Smooth muscle cell (in vitro differentiated cells): ENCODE measurements around the gene LGALS3. TPM values are rescaled to one million over a fixed set of nuclear protein-coding genes. Genes with fewer than 3 reads are reported as not detected.

Source experiments
- DNase-seq: peaks from one replicate; lab custom pipeline; 2025; ENCODE audit not compliant: unreplicated experiment; lab: John Stamatoyannopoulos, UW
- H2AFZ ChIP-seq: fragments of 200-600 bp; sonication (generic); 2 replicates; pipeline ENCODE4 v1.6.0; 2016; ENCODE audit warnings: antibody characterized with exemption, low read depth, mild to moderate bottlenecking
- H3F3A ChIP-seq: fragments of 200-600 bp; sonication (generic); 2 replicates; pipeline ENCODE4 v1.6.0; 2017; ENCODE audit warnings: antibody characterized with exemption, low read depth
- H3K27ac ChIP-seq: fragments of 200-600 bp; sonication (generic); 2 replicates; pipeline ENCODE4 v1.5.1; 2016; ENCODE audit warnings: low read depth, mild to moderate bottlenecking
- H3K27me3 ChIP-seq: fragments of 200-600 bp; sonication (generic); 2 replicates; pipeline ENCODE4 v1.6.1; 2016; ENCODE audit warnings: low read depth, mild to moderate bottlenecking
- H3K36me3 ChIP-seq: fragments of 200-600 bp; sonication (generic); 2 replicates; pipeline ENCODE4 v1.5.1; 2016; ENCODE audit warnings: low read depth
- H3K4me1 ChIP-seq: fragments of 200-600 bp; sonication (generic); 2 replicates; pipeline ENCODE4 v1.5.1; 2016; ENCODE audit warnings: low read depth
- H3K4me2 ChIP-seq: fragments of 200-600 bp; sonication (generic); 2 replicates; pipeline ENCODE4 v1.6.0; 2016; ENCODE audit warnings: mild to moderate bottlenecking
- H3K4me3 ChIP-seq: fragments of 200-600 bp; sonication (generic); 2 replicates; pipeline ENCODE4 v1.5.1; 2016; ENCODE audit warnings: mild to moderate bottlenecking
- H3K79me2 ChIP-seq: fragments of 200-600 bp; sonication (generic); 2 replicates; pipeline ENCODE4 v1.6.0; 2016; ENCODE audit warnings: low read depth, mild to moderate bottlenecking
- H3K9ac ChIP-seq: fragments of 200-600 bp; sonication (generic); 2 replicates; pipeline ENCODE4 v1.6.0; 2016; ENCODE audit warnings: low read depth
- H3K9me3 ChIP-seq: fragments of 200-600 bp; sonication (generic); replicated peaks from 2 replicates; pipeline ENCODE4 v1.5.1; 2016; ENCODE audit warnings: low read depth
- H4K20me1 ChIP-seq: fragments of 200-600 bp; sonication (generic); 2 replicates; pipeline ENCODE4 v1.6.0; 2016; ENCODE audit warnings: low read depth
- CTCF ChIP-seq: fragments of 200-600 bp; sonication (generic); IDR thresholded peaks from 2 replicates; pipeline ENCODE4 v1.5.1; 2017; ENCODE audit warnings: borderline replicate concordance, mild to moderate bottlenecking, antibody characterized with exemption; ENCODE audit not compliant: insufficient read depth, poor library complexity, severe bottlenecking
- WGBS: methylation state at CpG from one replicate; pipeline ENCODE4 v1.1.7; 2016; ENCODE audit warnings: low lambda C conversion rate; 5-methylcytosine and 5-hydroxymethylcytosine counted together
- polyA plus RNA-seq: library from polyadenylated mRNA; unstranded; fragments of >200 nt; fragmentation: Nextera tagmentation; extraction: Ambion mirVana; gene quantifications from 2 replicates; pipeline ENCODE4 v1.2.1, GENCODE V29; 2016
- total RNA-seq: library from RNA; depleted of rRNA; stranded (reverse); fragments of >200 nt; gene quantifications from 2 replicates; pipeline ENCODE4 v1.2.3, GENCODE V29; 2014

The LGALS3 gene
- total and polyA plus RNA-seq, 2 experiments from 2014 or later, result 170 to 201 TPM

- H3K9me3 ChIP-seq, result no peaks in the 10 kb centered on the region
- no peak for TF ChIP-seq CTCF
- H3K27ac ChIP-seq, result no peak overlapping the region
- 83% methylated on average over 4 of the region's 4 CpGs for WGBS
- H4K20me1 ChIP-seq, result peaks cover 61% of the 10 kb centered on the region
- peaks cover 10% of the 10 kb centered on the region for H3K36me3 ChIP-seq
- H3K79me2 ChIP-seq, result peaks cover 37% of the 10 kb centered on the region
- H2AFZ ChIP-seq, result no peak overlapping the region
- no peaks in the 10 kb centered on the region for H3F3A ChIP-seq
- H3K9ac ChIP-seq, result no peak overlapping the region
- no peak overlapping the region for H3K4me2 ChIP-seq
- DNase-seq, result no peak
- no peaks in the 10 kb centered on the region for H3K4me1 ChIP-seq
- no peak overlapping the region for H3K4me3 ChIP-seq
- no peaks in the 10 kb centered on the region for H3K27me3 ChIP-seq
These were observed 10.9 kb downstream of the LGALS3 start for GRCh38 chr14:55139696-55140509.

- DNase-seq, result no peak
- TF ChIP-seq CTCF, result no peak
- Histone ChIP-seq H3K4me2 (no peak overlapping the region), H3K9me3 (no peaks in the 10 kb centered on the region), H3K4me3 (no peak overlapping the region), H3K27me3 (no peaks in the 10 kb centered on the region), H3K79me2 (peaks cover 20% of the 10 kb centered on the region), H3K9ac (no peak overlapping the region), H4K20me1 (peaks cover 42% of the 10 kb centered on the region), H2AFZ (no peak overlapping the region), H3K36me3 (peaks cover 15% of the 10 kb centered on the region), H3K4me1 (no peaks in the 10 kb centered on the region), H3K27ac (no peak overlapping the region), H3F3A (no peaks in the 10 kb centered on the region)
- WGBS, result 97% methylated on average over 3 of the region's 3 CpGs
These were observed 12.8 kb downstream of the LGALS3 start for GRCh38 chr14:55141825-55142224.

GRCh38 chr14:55142466-55142865 lies 13.4 kb downstream of the LGALS3 start:
- H3K4me3 ChIP-seq, result no peak overlapping the region
- H3K9me3 ChIP-seq, result no peaks in the 10 kb centered on the region
- no peak overlapping the region for H3K4me2 ChIP-seq

More at GRCh38 chr14:55142466-55142865, 13.4 kb downstream of the LGALS3 start:
- Histone ChIP-seq H3F3A (no peaks in the 10 kb centered on the region), H3K36me3 (peaks cover 15% of the 10 kb centered on the region), H4K20me1 (peaks cover 36% of the 10 kb centered on the region), H3K27ac (no peak overlapping the region), H2AFZ (no peak overlapping the region), H3K79me2 (peaks cover 14% of the 10 kb centered on the region), H3K4me1 (no peaks in the 10 kb centered on the region), H3K27me3 (no peaks in the 10 kb centered on the region), H3K9ac (no peak overlapping the region)
- no peak for TF ChIP-seq CTCF
- DNase-seq, result no peak
- WGBS, result 91% methylated on average over 2 of the region's 2 CpGs
